SK-N-SH treated with all-trans-retinoic acid at 6 μM for 48 hours (cell line): Measurements from ENCODE around the gene ORM2.

Experiments used
- ISL1 ChIP-seq: fragments of 250-450 bp; sonication (Bioruptor Pico); IDR thresholded peaks from 2 replicates; pipeline ENCODE4 v2.1.2; 2022; ENCODE audit warnings: mild to moderate bottlenecking, moderate library complexity
- ZFP30 ChIP-seq: fragments of 450-650 bp; formaldehyde crosslinking; IDR thresholded peaks from 2 replicates; pipeline ENCODE4 v1.5.0; 2022; ENCODE audit warnings: mild to moderate bottlenecking, moderate library complexity
- TF ChIP-seq, protein P1 (sequence below): fragments of 250-450 bp; sonication (Bioruptor Pico); IDR thresholded peaks from 2 replicates; pipeline ENCODE4 v1.5.0; 2020; ENCODE audit warnings: mild to moderate bottlenecking, moderate library complexity

DNA sequence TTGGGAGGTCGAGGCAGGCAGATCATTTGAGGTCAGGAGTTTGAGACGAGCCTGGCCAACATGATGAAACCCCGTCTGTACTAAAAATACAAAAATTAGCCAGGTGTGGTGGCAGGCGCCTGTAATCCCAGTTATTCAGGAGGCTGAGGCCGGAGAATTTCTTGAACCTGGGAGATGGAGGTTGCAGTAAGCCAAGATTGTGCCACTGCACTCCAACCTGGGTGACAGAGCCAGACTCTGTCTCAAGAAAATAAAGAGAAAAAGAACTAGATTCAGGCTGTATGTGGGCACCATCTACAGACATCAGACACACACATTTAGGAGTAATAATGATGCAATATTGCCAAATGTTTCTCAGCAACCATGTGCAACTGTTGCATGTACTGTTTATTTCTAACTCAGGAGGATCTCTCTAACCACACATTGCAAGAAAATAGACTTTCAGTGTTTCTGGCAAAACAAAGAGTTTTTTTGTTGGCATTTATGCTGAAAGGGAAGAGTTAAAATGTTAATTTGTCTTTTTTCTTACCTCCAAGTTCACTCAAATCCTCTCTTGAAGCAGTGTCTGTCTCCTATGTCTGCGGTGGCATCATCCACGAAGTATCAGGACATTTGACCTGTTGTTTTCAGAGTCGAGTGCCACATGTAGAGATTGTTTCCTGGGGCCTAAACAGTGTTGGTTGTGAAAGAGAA lies 11.9 kb upstream of the ORM2 start:
- TF ChIP-seq ZFP30 (CRISPR knock-in tag) (no peak), ISL1 (CRISPR knock-in tag) (no peak)
- TF ChIP-seq, protein P1, sequence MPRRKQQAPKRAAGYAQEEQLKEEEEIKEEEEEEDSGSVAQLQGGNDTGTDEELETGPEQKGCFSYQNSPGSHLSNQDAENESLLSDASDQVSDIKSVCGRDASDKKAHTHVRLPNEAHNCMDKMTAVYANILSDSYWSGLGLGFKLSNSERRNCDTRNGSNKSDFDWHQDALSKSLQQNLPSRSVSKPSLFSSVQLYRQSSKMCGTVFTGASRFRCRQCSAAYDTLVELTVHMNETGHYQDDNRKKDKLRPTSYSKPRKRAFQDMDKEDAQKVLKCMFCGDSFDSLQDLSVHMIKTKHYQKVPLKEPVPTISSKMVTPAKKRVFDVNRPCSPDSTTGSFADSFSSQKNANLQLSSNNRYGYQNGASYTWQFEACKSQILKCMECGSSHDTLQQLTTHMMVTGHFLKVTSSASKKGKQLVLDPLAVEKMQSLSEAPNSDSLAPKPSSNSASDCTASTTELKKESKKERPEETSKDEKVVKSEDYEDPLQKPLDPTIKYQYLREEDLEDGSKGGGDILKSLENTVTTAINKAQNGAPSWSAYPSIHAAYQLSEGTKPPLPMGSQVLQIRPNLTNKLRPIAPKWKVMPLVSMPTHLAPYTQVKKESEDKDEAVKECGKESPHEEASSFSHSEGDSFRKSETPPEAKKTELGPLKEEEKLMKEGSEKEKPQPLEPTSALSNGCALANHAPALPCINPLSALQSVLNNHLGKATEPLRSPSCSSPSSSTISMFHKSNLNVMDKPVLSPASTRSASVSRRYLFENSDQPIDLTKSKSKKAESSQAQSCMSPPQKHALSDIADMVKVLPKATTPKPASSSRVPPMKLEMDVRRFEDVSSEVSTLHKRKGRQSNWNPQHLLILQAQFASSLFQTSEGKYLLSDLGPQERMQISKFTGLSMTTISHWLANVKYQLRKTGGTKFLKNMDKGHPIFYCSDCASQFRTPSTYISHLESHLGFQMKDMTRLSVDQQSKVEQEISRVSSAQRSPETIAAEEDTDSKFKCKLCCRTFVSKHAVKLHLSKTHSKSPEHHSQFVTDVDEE, result no peak
